Osteoblast (primary cell): ENCODE results near the gene RNPC3. TPM values are rescaled to one million over a fixed set of nuclear protein-coding genes. Genes with fewer than 3 reads are reported as not detected.

ENCODE experiments used
- DNase-seq: peaks from one replicate; pipeline ENCODE4 v3.0.0; 2011; ENCODE audit warnings: low spot score, mixed read lengths; ENCODE audit not compliant: insufficient read length; ENCODE audit errors: missing footprints
- H2AFZ ChIP-seq: 2 replicates; pipeline ENCODE4 v1.6.0; 2011; ENCODE audit warnings: mild to moderate bottlenecking, low read length
- H3K27ac ChIP-seq: 2 replicates; pipeline ENCODE4 v1.5.1; 2011; ENCODE audit warnings: mild to moderate bottlenecking, low read depth, low read length, moderate library complexity
- H3K27me3 ChIP-seq: 2 replicates; pipeline ENCODE4 v1.6.0; 2012; ENCODE audit warnings: mild to moderate bottlenecking, control low read depth, inconsistent platforms, low read length, moderate library complexity; ENCODE audit not compliant: insufficient read depth
- H3K36me3 ChIP-seq: 2 replicates; pipeline ENCODE4 v1.5.1; 2011; ENCODE audit warnings: mild to moderate bottlenecking, low read length, control low read depth, moderate library complexity; ENCODE audit not compliant: insufficient read depth
- H3K4me1 ChIP-seq: 2 replicates; pipeline ENCODE4 v1.5.1; 2011; ENCODE audit warnings: mild to moderate bottlenecking, low read length, control low read depth, moderate library complexity; ENCODE audit not compliant: insufficient read depth
- H3K4me2 ChIP-seq: 2 replicates; pipeline ENCODE4 v1.6.0; 2011; ENCODE audit warnings: mild to moderate bottlenecking, low read length; ENCODE audit not compliant: insufficient read depth
- H3K4me3 ChIP-seq: fragments of 200-600 bp; sonication (generic); 3 replicates; pipeline ENCODE4 v1.5.1; 2012; ENCODE audit warnings: mild to moderate bottlenecking, low read length, inconsistent platforms; ENCODE audit not compliant: insufficient read depth
- H3K79me2 ChIP-seq: 2 replicates; pipeline ENCODE4 v1.6.0; 2012; ENCODE audit warnings: mild to moderate bottlenecking, low read length, control low read depth, inconsistent platforms; ENCODE audit not compliant: insufficient read depth
- H3K9me3 ChIP-seq: 2 replicates; pipeline ENCODE4 v1.5.1; 2011; ENCODE audit warnings: low read depth, low read length, control low read depth
- H4K20me1 ChIP-seq: 2 replicates; pipeline ENCODE4 v1.6.0; 2012; ENCODE audit warnings: mild to moderate bottlenecking, low read length, control low read depth; ENCODE audit not compliant: insufficient read depth
- total RNA-seq: library from RNA; depleted of rRNA; stranded (reverse); fragments of >200 nt; gene quantifications from 2 replicates; pipeline ENCODE4 v1.2.3, GENCODE V29; 2012
- TF ChIP-seq, protein P1 (sequence below): IDR thresholded peaks from 2 replicates; pipeline ENCODE4 v1.5.1; 2011; ENCODE audit warnings: mild to moderate bottlenecking, low read depth, low read length, moderate library complexity; ENCODE audit errors: extremely low read depth

The RNPC3 gene
- total RNA-seq, 1 donor = 18.5 TPM

DNA sequence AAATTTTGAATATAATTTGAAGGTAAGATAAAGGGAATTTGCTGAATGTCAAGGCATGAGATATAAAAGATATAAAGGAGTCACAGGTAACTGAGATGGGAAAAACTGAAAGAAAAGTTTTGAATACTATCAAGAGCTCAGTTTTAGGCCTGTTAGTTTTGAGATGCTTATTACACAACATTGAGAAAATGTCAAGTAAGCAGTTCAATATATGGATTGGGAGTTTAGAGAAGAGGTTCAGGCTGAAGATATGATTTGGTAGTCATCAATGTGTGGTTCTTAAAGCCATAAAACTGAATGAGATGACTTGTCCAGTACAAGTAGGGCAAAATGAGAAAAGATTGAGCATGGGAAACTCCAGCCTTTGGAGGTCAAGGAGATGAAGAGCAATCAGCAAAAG lies 4.7 kb upstream of the RNPC3 start:
- H3K36me3 ChIP-seq = no peaks in the 10 kb centered on the region
- no peaks in the 10 kb centered on the region for H3K27me3 ChIP-seq
- H2AFZ ChIP-seq = no peak overlapping the region
- H3K4me2 ChIP-seq = no peak overlapping the region
- no peak for DNase-seq
- H3K9me3 ChIP-seq = no peaks in the 10 kb centered on the region
- H3K27ac ChIP-seq = no peak overlapping the region
- TF ChIP-seq, protein P1, sequence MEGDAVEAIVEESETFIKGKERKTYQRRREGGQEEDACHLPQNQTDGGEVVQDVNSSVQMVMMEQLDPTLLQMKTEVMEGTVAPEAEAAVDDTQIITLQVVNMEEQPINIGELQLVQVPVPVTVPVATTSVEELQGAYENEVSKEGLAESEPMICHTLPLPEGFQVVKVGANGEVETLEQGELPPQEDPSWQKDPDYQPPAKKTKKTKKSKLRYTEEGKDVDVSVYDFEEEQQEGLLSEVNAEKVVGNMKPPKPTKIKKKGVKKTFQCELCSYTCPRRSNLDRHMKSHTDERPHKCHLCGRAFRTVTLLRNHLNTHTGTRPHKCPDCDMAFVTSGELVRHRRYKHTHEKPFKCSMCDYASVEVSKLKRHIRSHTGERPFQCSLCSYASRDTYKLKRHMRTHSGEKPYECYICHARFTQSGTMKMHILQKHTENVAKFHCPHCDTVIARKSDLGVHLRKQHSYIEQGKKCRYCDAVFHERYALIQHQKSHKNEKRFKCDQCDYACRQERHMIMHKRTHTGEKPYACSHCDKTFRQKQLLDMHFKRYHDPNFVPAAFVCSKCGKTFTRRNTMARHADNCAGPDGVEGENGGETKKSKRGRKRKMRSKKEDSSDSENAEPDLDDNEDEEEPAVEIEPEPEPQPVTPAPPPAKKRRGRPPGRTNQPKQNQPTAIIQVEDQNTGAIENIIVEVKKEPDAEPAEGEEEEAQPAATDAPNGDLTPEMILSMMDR = no peak
- no peaks in the 10 kb centered on the region for H4K20me1 ChIP-seq
- H3K4me3 ChIP-seq = no peak overlapping the region
- no peaks in the 10 kb centered on the region for H3K79me2 ChIP-seq
- peaks cover 8% of the 10 kb centered on the region for H3K4me1 ChIP-seq

DNA sequence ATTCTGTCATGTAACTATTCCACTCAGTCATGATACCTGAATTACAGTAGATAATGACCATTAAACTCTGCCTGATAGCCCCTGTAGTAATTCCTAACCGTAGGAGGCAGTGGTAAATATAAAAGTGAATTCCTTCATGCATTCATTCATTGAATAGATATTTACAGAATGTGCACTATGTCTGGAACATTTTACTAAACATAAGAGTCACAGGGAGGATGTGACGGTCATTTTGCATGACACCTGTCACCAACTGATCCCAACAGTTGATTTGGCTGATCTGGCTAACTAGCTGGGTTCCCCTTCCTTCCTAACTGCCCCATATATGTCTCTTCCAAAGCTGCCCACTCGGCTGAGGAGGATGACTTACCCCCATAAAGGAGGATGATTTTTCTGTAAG lies 2.2 kb upstream of the RNPC3 start:
- TF ChIP-seq, protein P1 = no peak
- H3K27me3 ChIP-seq = no peaks in the 10 kb centered on the region
- H3K4me1 ChIP-seq = peaks cover 12% of the 10 kb centered on the region
- no peak overlapping the region for H3K27ac ChIP-seq
- H3K36me3 ChIP-seq = no peaks in the 10 kb centered on the region
- no peak for DNase-seq
- H4K20me1 ChIP-seq = no peaks in the 10 kb centered on the region
- no peak overlapping the region for H2AFZ ChIP-seq
- H3K79me2 ChIP-seq = peaks cover 22% of the 10 kb centered on the region
- H3K4me2 ChIP-seq = no peak overlapping the region
- H3K4me3 ChIP-seq = no peak overlapping the region
- no peaks in the 10 kb centered on the region for H3K9me3 ChIP-seq

DNA sequence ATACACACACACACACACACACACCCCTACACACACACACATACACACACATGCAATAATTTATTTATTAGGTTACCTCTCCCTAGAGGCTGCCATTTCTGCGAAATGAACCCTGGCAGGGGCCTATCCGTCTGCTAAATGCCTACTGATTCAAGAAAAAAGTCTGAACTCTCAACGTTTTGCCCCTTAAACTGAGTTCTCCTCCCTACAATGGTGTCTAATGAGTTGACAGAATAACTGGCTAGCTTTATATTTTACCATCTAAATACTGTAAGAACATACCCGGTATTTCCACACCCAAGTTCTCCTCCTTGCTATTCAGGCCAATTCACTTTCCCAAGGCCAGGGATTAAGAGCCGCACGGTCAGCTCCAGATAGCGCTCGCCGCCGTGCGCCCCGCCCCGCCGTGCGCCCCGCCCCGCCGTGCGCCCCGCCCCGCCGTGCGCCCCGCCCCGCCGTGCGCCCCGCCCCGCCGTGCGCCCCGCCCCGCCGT lies 339 bp upstream of the RNPC3 start:
- Histone ChIP-seq H3K4me2 (peak overlapping the region; percentile 86), H3K27ac (no peak overlapping the region), H4K20me1 (peaks cover 2% of the 10 kb centered on the region), H3K36me3 (no peaks in the 10 kb centered on the region), H3K4me1 (peaks cover 16% of the 10 kb centered on the region), H3K27me3 (no peaks in the 10 kb centered on the region), H3K4me3 (peak overlapping the region; percentile 64), H3K9me3 (no peaks in the 10 kb centered on the region), H2AFZ (peak overlapping the region; percentile 95), H3K79me2 (peaks cover 39% of the 10 kb centered on the region)
- no peak for DNase-seq
- TF ChIP-seq, protein P1 = no peak

DNA sequence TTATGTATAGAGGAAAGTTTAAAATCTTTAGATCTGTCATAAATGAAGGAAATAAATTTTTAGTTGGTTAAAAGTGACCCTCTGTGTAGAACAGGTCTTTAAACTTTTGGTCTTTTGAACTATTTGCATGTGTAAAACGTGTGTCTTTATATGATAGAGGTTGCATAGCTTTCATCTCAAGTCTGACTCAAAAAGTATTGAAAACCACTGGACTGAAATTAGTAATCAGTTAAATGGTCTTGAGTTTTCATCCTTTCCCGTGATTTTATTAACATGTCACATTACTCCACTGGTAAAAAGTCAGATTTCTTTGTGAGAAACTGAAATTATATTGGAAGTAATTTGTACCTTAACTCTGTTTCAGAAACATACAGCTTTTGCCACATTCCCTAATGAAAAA lies 1.8 kb downstream of the RNPC3 start:
- H3K4me1 ChIP-seq = peaks cover 19% of the 10 kb centered on the region
- peak overlapping the region; percentile 98 for H3K4me3 ChIP-seq
- no peaks in the 10 kb centered on the region for H3K27me3 ChIP-seq
- peaks cover 5% of the 10 kb centered on the region for H4K20me1 ChIP-seq
- H3K9me3 ChIP-seq = no peaks in the 10 kb centered on the region
- TF ChIP-seq, protein P1 = no peak
- H3K36me3 ChIP-seq = no peaks in the 10 kb centered on the region
- peak overlapping the region; percentile 9 for H3K27ac ChIP-seq
- H3K4me2 ChIP-seq = peak overlapping the region; percentile 97
- peaks cover 60% of the 10 kb centered on the region for H3K79me2 ChIP-seq
- H2AFZ ChIP-seq = no peak overlapping the region
- no peak for DNase-seq
